Lower lobe of right lung (tissue), 2 donors: ENCODE measurements around the gene GSAP. TPM values are rescaled to one million over a fixed set of nuclear protein-coding genes. Genes with fewer than 3 reads are reported as not detected.

Source experiments
- ATAC-seq, 2 donors: fragments of 200-7000 bp; cut with Tn5 transposase; one replicate each; pipeline ENCODE4 v1.9.1; 2020 to 2022; ENCODE audit warnings: mild to moderate bottlenecking in 2 of 2, moderate library complexity in 2 of 2
- DNase-seq: peaks from one replicate; pipeline ENCODE4 v3.0.0-alpha.2; 2020
- H3K27ac ChIP-seq: fragments of 200-600 bp; one replicate; pipeline ENCODE4 v1.8.0; 2022
- H3K27me3 ChIP-seq: fragments of 200-600 bp; one replicate; pipeline ENCODE4 v1.8.0; 2022; ENCODE audit warnings: low read depth
- H3K36me3 ChIP-seq: fragments of 200-600 bp; one replicate; pipeline ENCODE4 v1.8.0; 2022; ENCODE audit warnings: mild to moderate bottlenecking
- H3K4me1 ChIP-seq: fragments of 200-600 bp; one replicate; pipeline ENCODE4 v1.8.0; 2022
- H3K4me3 ChIP-seq: fragments of 200-600 bp; one replicate; pipeline ENCODE4 v1.8.0; 2022; ENCODE audit warnings: mild to moderate bottlenecking
- H3K9me3 ChIP-seq: fragments of 200-600 bp; one replicate; pipeline ENCODE4 v1.8.0; 2022
- intact Hi-C: fragments of 100-400 bp; cut with DNase I; formaldehyde crosslinking; loops from one replicate; pipeline ENCODE4 v1.11.0; 2022
- total RNA-seq: library from RNA; stranded (reverse); fragmentation: NEBNext Ultra II Directional; extraction: Animal tissue kit (Norgen Biotek cat#: 25700); gene quantifications from one replicate; pipeline ENCODE4 v1.2.1, GENCODE V29; 2021
- TF ChIP-seq, protein P1 (sequence below): fragments of 200-600 bp; IDR thresholded peaks from one replicate; pipeline ENCODE4 v1.8.0; 2022; ENCODE audit warnings: antibody characterized with exemption, mild to moderate bottlenecking
- donor health status: DM: no; HTN: yes; CAD: no; lungs with severe emphysema.

GSAP gene
- total RNA-seq, 1 donor from 2014 or later, result 80.0 TPM

- intact Hi-C loops, result no loop called here
- Histone ChIP-seq H3K4me1 (peaks cover 54% of the 10 kb centered on the region), H3K27me3 (no peaks in the 10 kb centered on the region)
These were observed 88.8 kb downstream of the GSAP start for GRCh38 chr7:77327067-77327931.

GRCh38 chr7:77326131-77326530 lies 90.0 kb downstream of the GSAP start:
- TF ChIP-seq, protein P1, sequence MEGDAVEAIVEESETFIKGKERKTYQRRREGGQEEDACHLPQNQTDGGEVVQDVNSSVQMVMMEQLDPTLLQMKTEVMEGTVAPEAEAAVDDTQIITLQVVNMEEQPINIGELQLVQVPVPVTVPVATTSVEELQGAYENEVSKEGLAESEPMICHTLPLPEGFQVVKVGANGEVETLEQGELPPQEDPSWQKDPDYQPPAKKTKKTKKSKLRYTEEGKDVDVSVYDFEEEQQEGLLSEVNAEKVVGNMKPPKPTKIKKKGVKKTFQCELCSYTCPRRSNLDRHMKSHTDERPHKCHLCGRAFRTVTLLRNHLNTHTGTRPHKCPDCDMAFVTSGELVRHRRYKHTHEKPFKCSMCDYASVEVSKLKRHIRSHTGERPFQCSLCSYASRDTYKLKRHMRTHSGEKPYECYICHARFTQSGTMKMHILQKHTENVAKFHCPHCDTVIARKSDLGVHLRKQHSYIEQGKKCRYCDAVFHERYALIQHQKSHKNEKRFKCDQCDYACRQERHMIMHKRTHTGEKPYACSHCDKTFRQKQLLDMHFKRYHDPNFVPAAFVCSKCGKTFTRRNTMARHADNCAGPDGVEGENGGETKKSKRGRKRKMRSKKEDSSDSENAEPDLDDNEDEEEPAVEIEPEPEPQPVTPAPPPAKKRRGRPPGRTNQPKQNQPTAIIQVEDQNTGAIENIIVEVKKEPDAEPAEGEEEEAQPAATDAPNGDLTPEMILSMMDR, result no peak
- no peaks in the 10 kb centered on the region for H3K9me3 ChIP-seq
- no peak overlapping the region for H3K4me3 ChIP-seq
- peaks cover 42% of the 10 kb centered on the region for H3K4me1 ChIP-seq
- no peak overlapping the region for H3K27ac ChIP-seq
- DNase-seq (no peak), ATAC-seq (no peak)
- intact Hi-C loops, result no loop called here
- no peaks in the 10 kb centered on the region for H3K27me3 ChIP-seq
- H3K36me3 ChIP-seq, result peaks cover 21% of the 10 kb centered on the region

More at GRCh38 chr7:77327067-77327931, 88.8 kb downstream of the GSAP start:
- Histone ChIP-seq H3K4me3 (no peak overlapping the region), H3K27ac (peak overlapping the region; percentile 6), H3K9me3 (no peaks in the 10 kb centered on the region), H3K36me3 (peaks cover 9% of the 10 kb centered on the region)
- peak; percentile 71 for DNase-seq
- ATAC-seq, result peak; percentile 14 to 57
- TF ChIP-seq, protein P1, result no peak

- no peak overlapping the region for H3K27ac ChIP-seq
- intact Hi-C loops, result no loop called here
- ATAC-seq, result no peak
- TF ChIP-seq, protein P1, result no peak
- H3K9me3 ChIP-seq, result no peaks in the 10 kb centered on the region
- H3K27me3 ChIP-seq, result no peaks in the 10 kb centered on the region
- DNase-seq, result no peak
- H3K36me3 ChIP-seq, result peaks cover 51% of the 10 kb centered on the region
- no peak overlapping the region for H3K4me3 ChIP-seq
- H3K4me1 ChIP-seq, result peaks cover 1% of the 10 kb centered on the region
These were observed 94.8 kb downstream of the GSAP start for GRCh38 chr7:77321300-77321699.

- H3K9me3 ChIP-seq, result no peaks in the 10 kb centered on the region
- no peak for DNase-seq
- intact Hi-C loops, result no loop called here
- TF ChIP-seq, protein P1, result no peak
- peaks cover 54% of the 10 kb centered on the region for H3K36me3 ChIP-seq
- no peak overlapping the region for H3K27ac ChIP-seq
- no peak for ATAC-seq
- H3K27me3 ChIP-seq, result no peaks in the 10 kb centered on the region
- no peak overlapping the region for H3K4me3 ChIP-seq
- no peaks in the 10 kb centered on the region for H3K4me1 ChIP-seq
These were observed 95.4 kb downstream of the GSAP start for GRCh38 chr7:77320714-77321113.

DNA sequence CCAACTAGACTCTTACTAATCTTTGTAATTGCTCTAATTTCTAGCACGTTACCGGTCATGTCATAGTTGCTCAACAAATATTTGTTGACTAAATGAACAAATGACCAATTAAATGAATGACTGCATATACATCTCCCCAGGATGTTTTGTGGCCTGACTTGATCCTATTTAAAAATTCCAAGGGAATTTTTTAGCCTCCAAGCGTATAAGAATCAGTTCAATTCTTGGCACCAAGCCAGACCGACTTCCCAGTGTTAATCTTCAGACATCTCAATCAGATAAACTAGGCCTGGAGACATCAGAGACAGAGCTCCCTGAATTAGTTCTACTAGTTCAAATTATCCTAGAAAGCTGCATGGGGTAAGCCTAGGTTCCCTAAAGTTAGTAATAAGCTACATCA lies 96.0 kb downstream of the GSAP start:
- Histone ChIP-seq H3K36me3 (peaks cover 58% of the 10 kb centered on the region), H3K27ac (no peak overlapping the region), H3K4me1 (no peaks in the 10 kb centered on the region), H3K27me3 (no peaks in the 10 kb centered on the region), H3K4me3 (no peak overlapping the region), H3K9me3 (no peaks in the 10 kb centered on the region)
- TF ChIP-seq, protein P1, result no peak
- intact Hi-C loops, result no loop called here
- ATAC-seq (no peak), DNase-seq (no peak)
